HUES6 (cell line): Measurements from ENCODE around the gene CUL3.
"Not testable (repeated sequence)": the region's sequence is repeated elsewhere in the genome, so short reads cannot be mapped to it uniquely, and the experiment has no call there.

Experiments
- H3K27ac ChIP-seq: 2 replicates; pipeline ENCODE4 v1.7.0; 2013; ENCODE audit warnings: low read depth, mild to moderate bottlenecking, low read length, inconsistent platforms
- H3K27me3 ChIP-seq: 2 replicates; pipeline ENCODE4 v1.6.1; 2013; ENCODE audit warnings: low read length; ENCODE audit not compliant: control insufficient read depth, insufficient read depth
- H3K36me3 ChIP-seq: 2 replicates; pipeline ENCODE4 v1.6.1; 2013; ENCODE audit warnings: low read length; ENCODE audit not compliant: control insufficient read depth, insufficient read depth
- H3K4me1 ChIP-seq: 2 replicates; pipeline ENCODE4 v1.6.1; 2013; ENCODE audit warnings: low read length; ENCODE audit not compliant: control insufficient read depth, insufficient read depth
- H3K4me3 ChIP-seq: 2 replicates; pipeline ENCODE4 v1.5.1; 2013; ENCODE audit warnings: low read depth, low read length
- H3K9ac ChIP-seq: one replicate; pipeline ENCODE4 v1.6.1; 2013; ENCODE audit warnings: mild to moderate bottlenecking, low read length
- H3K9me3 ChIP-seq: 2 replicates; pipeline ENCODE4 v1.6.1; 2013; ENCODE audit warnings: low read depth, low read length; ENCODE audit not compliant: control insufficient read depth, insufficient read depth

CUL3 gene

GRCh38 chr2:224601923-224602322 lies 16.8 kb upstream of the CUL3 start:
- Histone ChIP-seq H3K4me1 (no peaks in the 10 kb centered on the region), H3K9me3 (no peaks in the 10 kb centered on the region), H3K36me3 (no peaks in the 10 kb centered on the region), H3K4me3 (no peak overlapping the region), H3K9ac (no peak overlapping the region), H3K27ac (no peak overlapping the region), H3K27me3 (no peaks in the 10 kb centered on the region)

DNA sequence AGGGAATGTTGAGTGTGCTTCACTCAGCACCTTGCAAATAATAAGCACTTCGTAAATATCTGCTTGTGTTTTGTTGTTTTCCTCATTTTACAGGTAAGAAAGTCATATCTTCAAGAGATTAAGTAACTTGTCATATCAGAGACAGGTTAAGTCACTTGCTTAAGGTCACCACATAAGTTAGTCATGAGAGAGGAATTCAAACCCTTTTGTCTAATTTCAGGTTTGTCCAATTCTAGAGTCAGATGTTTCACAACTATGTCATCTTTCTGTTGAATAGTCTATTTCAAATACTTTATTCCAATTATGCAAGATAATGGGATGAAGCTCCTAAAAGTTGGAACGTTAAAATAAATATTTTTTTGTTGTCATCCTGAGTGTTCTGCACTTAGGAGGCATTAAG lies 13.5 kb upstream of the CUL3 start:
- no peaks in the 10 kb centered on the region for H3K9me3 ChIP-seq
- H3K27ac ChIP-seq, result no peak overlapping the region
- H3K27me3 ChIP-seq, result no peaks in the 10 kb centered on the region
- no peaks in the 10 kb centered on the region for H3K36me3 ChIP-seq
- H3K4me1 ChIP-seq, result peaks cover 4% of the 10 kb centered on the region; the same call in 1 of the 2 replicates
- no peak overlapping the region for H3K4me3 ChIP-seq
- H3K9ac ChIP-seq, result no peak overlapping the region

GRCh38 chr2:224596289-224596688 lies 11.1 kb upstream of the CUL3 start:
- Histone ChIP-seq H3K4me1 (peaks cover 4% of the 10 kb centered on the region; the same call in 1 of the 2 replicates), H3K36me3 (no peaks in the 10 kb centered on the region), H3K27ac (no peak overlapping the region), H3K9ac (no peak overlapping the region), H3K4me3 (no peak overlapping the region), H3K9me3 (no peaks in the 10 kb centered on the region), H3K27me3 (no peaks in the 10 kb centered on the region)

GRCh38 chr2:224595518-224595917 lies 10.4 kb upstream of the CUL3 start:
- Histone ChIP-seq H3K9ac (no peak overlapping the region), H3K36me3 (no peaks in the 10 kb centered on the region), H3K9me3 (no peaks in the 10 kb centered on the region), H3K4me3 (no peak overlapping the region), H3K27me3 (no peaks in the 10 kb centered on the region), H3K27ac (no peak overlapping the region), H3K4me1 (peaks cover 4% of the 10 kb centered on the region; the same call in 1 of the 2 replicates)

DNA sequence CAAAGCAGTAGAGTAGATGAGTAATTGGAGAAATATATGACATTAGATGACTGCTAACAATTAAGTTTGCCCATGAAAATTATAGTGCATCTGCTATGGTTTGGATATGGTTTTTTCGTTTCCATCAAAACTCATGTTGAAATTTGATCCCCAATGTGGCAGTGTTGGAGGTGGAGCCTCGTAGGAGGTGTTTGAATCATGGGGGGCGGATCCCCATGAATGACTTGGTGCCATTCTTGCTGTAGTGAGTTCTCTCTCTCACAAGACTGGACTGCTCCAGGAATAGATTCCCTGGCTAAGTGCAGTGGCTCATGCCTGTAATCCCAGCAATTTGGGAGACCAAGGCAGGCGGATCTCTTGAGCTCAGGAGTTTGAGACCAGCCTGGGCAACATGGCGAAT lies 9.7 kb upstream of the CUL3 start:
- Histone ChIP-seq H3K9ac (no peak overlapping the region), H3K4me1 (peaks cover 4% of the 10 kb centered on the region; the same call in 1 of the 2 replicates), H3K4me3 (no peak overlapping the region), H3K27me3 (no peaks in the 10 kb centered on the region), H3K36me3 (no peaks in the 10 kb centered on the region), H3K27ac (no peak overlapping the region), H3K9me3 (no peaks in the 10 kb centered on the region)

DNA sequence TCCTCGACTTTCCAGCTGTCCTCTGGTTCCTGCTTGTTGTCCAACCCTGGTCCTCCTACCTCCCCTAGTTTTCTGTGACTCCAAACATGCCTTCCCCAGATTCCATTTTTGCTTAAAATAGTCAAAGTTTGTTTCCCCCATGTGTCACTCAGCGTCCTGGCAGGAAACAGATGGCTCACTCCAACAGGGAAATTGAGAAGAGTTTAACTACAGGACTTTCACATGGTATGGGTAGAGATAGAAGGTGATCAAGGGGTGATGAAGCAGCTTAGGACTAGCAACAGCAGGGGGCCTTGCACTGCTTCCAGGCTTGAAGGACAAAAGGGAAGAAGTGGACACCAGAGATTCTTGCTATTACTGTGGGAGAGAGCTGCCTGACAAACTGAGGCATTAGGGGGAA lies 6.1 kb upstream of the CUL3 start:
- H3K9ac ChIP-seq, result no peak overlapping the region

DNA sequence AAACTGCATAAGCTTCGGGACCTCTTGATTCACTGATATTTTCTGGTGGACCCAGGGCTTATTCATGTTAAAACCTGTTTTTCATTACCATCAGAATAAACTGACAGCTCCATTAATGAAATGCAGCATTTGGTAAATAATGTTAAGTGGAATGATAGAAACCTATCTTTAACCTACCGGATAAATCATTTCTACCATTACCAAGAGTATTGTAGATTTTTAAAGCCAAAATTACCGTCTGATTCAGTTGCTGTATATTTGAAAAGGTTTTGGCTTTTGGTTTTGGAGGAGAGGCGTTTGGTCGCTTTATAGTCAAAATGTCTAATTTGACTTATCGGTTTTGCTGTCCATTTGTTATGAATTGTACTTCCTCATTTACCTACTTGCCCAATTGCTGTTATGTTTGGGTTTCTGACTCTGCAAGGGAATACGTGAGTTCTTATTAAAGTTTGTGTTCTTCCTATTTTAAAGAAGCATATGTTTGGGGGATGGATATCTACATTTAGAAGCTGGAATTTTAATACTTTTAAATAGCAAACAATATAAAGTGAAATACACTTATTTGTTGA lies 1.0 kb upstream of the CUL3 start:
- peaks cover 9% of the 10 kb centered on the region for H3K4me1 ChIP-seq
- no peak overlapping the region for H3K27ac ChIP-seq
- no peaks in the 10 kb centered on the region for H3K27me3 ChIP-seq
- H3K36me3 ChIP-seq, result peaks cover 15% of the 10 kb centered on the region; the same call in 1 of the 2 replicates
- H3K9me3 ChIP-seq, result no peaks in the 10 kb centered on the region
- H3K4me3 ChIP-seq, result peak overlapping the region; percentile 75
- peak overlapping the region; percentile 71 for H3K9ac ChIP-seq

More for the DNA sequence above, 6.1 kb upstream of the CUL3 start:
- Histone ChIP-seq H3K36me3 (no peaks in the 10 kb centered on the region), H3K4me1 (peaks cover 10% of the 10 kb centered on the region), H3K4me3 (no peak overlapping the region), H3K27me3 (no peaks in the 10 kb centered on the region), H3K9me3 (no peaks in the 10 kb centered on the region), H3K27ac (no peak overlapping the region)

DNA sequence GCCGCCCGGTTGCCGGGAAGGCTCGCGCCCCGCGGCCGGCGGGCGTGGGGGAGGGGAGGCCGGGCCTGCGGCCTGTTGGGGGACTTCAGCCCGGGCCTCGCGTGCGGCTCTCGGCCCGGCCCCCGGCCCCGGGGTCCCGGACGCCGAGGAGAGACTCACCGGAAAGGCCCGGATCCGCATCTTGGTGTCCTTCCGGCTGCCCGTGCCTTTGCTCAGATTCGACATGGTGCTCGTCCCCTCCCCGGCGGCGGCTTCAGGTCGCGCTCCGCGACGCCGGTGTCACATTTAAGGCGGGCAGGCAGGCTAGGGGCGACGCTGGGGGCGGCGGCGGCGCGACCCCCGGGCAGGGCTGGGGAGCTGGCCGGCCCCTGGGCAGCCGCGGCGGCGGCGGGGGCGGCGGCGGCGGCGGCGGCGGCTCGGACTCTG lies 365 bp downstream of the CUL3 start:
- peak overlapping the region; percentile 74; the same call in 1 of the 2 replicates for H3K27ac ChIP-seq
- H3K9me3 ChIP-seq, result no peaks in the 10 kb centered on the region
- peaks cover 10% of the 10 kb centered on the region for H3K4me1 ChIP-seq
- peak overlapping the region; percentile 94 for H3K4me3 ChIP-seq
- H3K27me3 ChIP-seq, result no peaks in the 10 kb centered on the region
- peaks cover 15% of the 10 kb centered on the region; the same call in 1 of the 2 replicates for H3K36me3 ChIP-seq
- peak overlapping the region; percentile 97 for H3K9ac ChIP-seq

DNA sequence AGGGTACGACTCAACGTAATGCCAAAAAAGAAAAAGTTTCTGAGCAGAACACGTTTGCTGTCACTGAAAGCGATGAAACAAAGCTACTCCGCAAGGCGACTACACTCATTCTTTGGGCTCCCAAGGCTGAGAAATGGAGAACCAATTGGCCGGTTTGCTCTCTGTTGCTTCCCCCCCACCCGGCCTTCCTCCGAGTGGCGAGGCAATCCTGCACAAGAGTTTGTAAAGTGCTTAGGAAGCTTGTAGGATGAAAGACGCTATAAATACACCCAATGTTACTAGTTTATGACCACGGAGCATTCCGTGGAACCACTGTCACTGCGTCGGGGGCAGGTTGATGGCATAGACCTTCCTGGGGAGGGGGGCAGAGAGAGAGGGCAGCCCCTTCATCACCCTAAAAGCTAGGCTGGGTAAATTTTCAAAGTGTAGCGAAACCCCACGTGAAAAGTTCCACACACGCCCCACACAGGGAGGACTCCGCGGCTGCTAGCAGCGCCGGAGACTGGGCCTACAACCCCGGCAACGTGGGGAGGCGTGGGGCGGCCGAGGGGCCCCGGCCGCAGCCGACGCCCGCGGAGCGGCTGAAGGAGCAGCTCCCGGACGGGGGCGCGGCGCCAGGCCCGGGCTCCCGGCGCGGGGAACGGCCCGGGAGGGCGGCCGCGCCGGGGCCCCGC lies 915 bp downstream of the CUL3 start:
- Histone ChIP-seq H3K9me3 (no peaks in the 10 kb centered on the region), H3K9ac (peak overlapping the region; percentile 97), H3K27me3 (no peaks in the 10 kb centered on the region), H3K36me3 (peaks cover 15% of the 10 kb centered on the region; the same call in 1 of the 2 replicates), H3K4me3 (peak overlapping the region; percentile 94), H3K27ac (no peak overlapping the region), H3K4me1 (peaks cover 15% of the 10 kb centered on the region)

- Histone ChIP-seq H3K4me1 (peaks cover 16% of the 10 kb centered on the region), H3K36me3 (peaks cover 15% of the 10 kb centered on the region; the same call in 1 of the 2 replicates), H3K4me3 (peak overlapping the region; percentile 94)
- H3K27me3 ChIP-seq, H3K9ac ChIP-seq, H3K27ac ChIP-seq, H3K9me3 ChIP-seq: not testable (repeated sequence)
Observed at GRCh38 chr2:224583033-224583432, 2.1 kb downstream of the CUL3 start.

DNA sequence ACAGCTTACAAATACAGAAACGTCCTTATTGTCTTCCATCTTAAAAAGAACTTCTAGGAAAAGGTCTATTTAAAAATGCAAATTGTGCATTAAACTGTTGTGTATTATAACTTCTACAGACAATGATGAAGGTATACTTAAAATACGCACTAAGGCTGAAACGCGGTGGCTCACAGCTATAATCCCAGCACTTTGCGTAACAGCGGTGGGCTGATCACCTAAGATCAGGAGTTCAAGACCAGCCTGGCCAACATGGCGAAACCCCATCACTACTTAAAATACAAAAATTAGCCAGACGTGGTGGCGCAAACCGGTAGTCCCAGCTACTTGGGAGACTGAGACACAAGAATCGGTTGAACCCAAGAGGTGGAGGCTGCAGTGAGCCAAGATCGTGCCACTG lies 4.9 kb downstream of the CUL3 start:
- H3K4me3 ChIP-seq, result no peak overlapping the region
- no peak overlapping the region for H3K9ac ChIP-seq
- H3K9me3 ChIP-seq, result no peaks in the 10 kb centered on the region
- no peak overlapping the region for H3K27ac ChIP-seq
- H3K4me1 ChIP-seq, result peaks cover 33% of the 10 kb centered on the region
- H3K36me3 ChIP-seq, result peaks cover 15% of the 10 kb centered on the region; the same call in 1 of the 2 replicates
- H3K27me3 ChIP-seq, result no peaks in the 10 kb centered on the region
